ENCODE data around the gene PKIG.

- no peak for TF ChIP-seq CTCF (IDR thresholded peaks at IDR 0.05)
- no peak for TF ChIP-seq POLR2A (IDR thresholded peaks at IDR 0.05)
- no peak for TF ChIP-seq EP300 (IDR thresholded peaks at IDR 0.05)
Measured at GRCh38 chr20:44666066-44666465, 83.7 kb downstream of the PKIG start.

Data from ovary (tissue), 3 donors.